ENCODE results near the gene SH3TC1. TPM values are rescaled to one million over a fixed set of nuclear protein-coding genes. Genes with fewer than 3 reads are reported as not detected.

SH3TC1 gene
- total and polyA plus RNA-seq, 2 of the 8 experiments (the other 6 are each of a cell fraction or from before 2014, with no cell fraction given) = 0.15 TPM; not detected in 1

GRCh38 chr4:8282134-8282641 is 83.1 kb downstream of the SH3TC1 start (continued):
- no peak for TF ChIP-seq CHD1 (IDR thresholded peaks at IDR 0.05; ENCODE audit: low read depth, low read length)
- TF ChIP-seq CBX8 (IDR thresholded peaks at IDR 0.05; ENCODE audit: borderline replicate concordance, low read depth, low read length) = no peak
- TF ChIP-seq MAFK (IDR thresholded peaks at IDR 0.05; ENCODE audit: low read depth, low read length) = no peak
